T-helper 2 cell treated with Interferon-gamma antibody and Interleukin-4, amounts not matched to agents 100 ng/mL and 5 ng/mL, for 36 hours (primary cell): ENCODE results near the gene DYNC2H1. TPM values are rescaled to one million over a fixed set of nuclear protein-coding genes. Genes with fewer than 3 reads are reported as not detected.

Source experiments
- intact Hi-C: fragments of 100-400 bp; cut with micrococcal nuclease; formaldehyde crosslinking; loops from one replicate; pipeline ENCODE4 v1.15.1; 2023
- total RNA-seq: library from RNA; stranded (reverse); gene quantifications from 2 replicates; pipeline ENCODE4 v1.2.3, GENCODE V29; 2022

DYNC2H1 gene
- total RNA-seq, 1 donor from 2014 or later, result 0.70 TPM

- intact Hi-C loops, result loop anchor here (2.0 kb wide), 1 partner anchor 61 kb away; no protein-coding TSS in a partner anchor
These were observed 418.8 kb downstream of the DYNC2H1 start for GRCh38 chr11:103528046-103528445.

GRCh38 chr11:103528596-103528995, 419.4 kb downstream of the DYNC2H1 start:
- intact Hi-C loops, result loop anchor here (2.0 kb wide), 1 partner anchor 62 kb away; no protein-coding TSS in a partner anchor

GRCh38 chr11:103529181-103529684, 420.0 kb downstream of the DYNC2H1 start:
- intact Hi-C loops, result loop anchor here (2.0 kb wide), 1 partner anchor 62 kb away; no protein-coding TSS in a partner anchor

Other genes starting within 250 kb of the DYNC2H1 start
- gene MMP12, start 234.4 kb upstream of the DYNC2H1 start, total RNA-seq, result not detected in 2 replicates
- gene MMP13, start 153.7 kb upstream of the DYNC2H1 start, total RNA-seq, result not detected in 2 replicates
- gene DCUN1D5, start 17.3 kb upstream of the DYNC2H1 start, total RNA-seq, result 30.7 and 31.8 TPM in 2 replicates